OCI-M2 (cell line): Measurements from ENCODE around the gene SYK.
"Not testable (repeated sequence)": the region's sequence is repeated elsewhere in the genome, so short reads cannot be mapped to it uniquely, and the experiment has no call there.

Experiments
- DNase-seq: peaks from one replicate; lab custom pipeline; 2025; ENCODE audit not compliant: unreplicated experiment; lab: John Stamatoyannopoulos, UW

SYK gene

GRCh38 chr9:90872835-90873294, 71.2 kb downstream of the SYK start:
- DNase-seq = no peak

- DNase-seq = no peak
These were observed 71.8 kb downstream of the SYK start for GRCh38 chr9:90873422-90873821.

- no peak for DNase-seq
These were observed 72.6 kb downstream of the SYK start for GRCh38 chr9:90874194-90874593.

GRCh38 chr9:90878562-90878961, 76.9 kb downstream of the SYK start:
- DNase-seq = no peak

- no peak for DNase-seq
These were observed 78.4 kb downstream of the SYK start for GRCh38 chr9:90880066-90880465.

- no peak for DNase-seq
These were observed 79.0 kb downstream of the SYK start for GRCh38 chr9:90880669-90881068.

GRCh38 chr9:90881648-90882047, 80.0 kb downstream of the SYK start:
- DNase-seq = no peak

GRCh38 chr9:90882991-90883600, 81.5 kb downstream of the SYK start:
- DNase-seq = no peak

- DNase-seq = no peak
These were observed 82.0 kb downstream of the SYK start for GRCh38 chr9:90883661-90884060.

- DNase-seq = no peak
These were observed 82.6 kb downstream of the SYK start for GRCh38 chr9:90884178-90884577.

- not testable (repeated sequence) for DNase-seq
These were observed 85.2 kb downstream of the SYK start for GRCh38 chr9:90886868-90887267.

- DNase-seq = no peak
These were observed 87.3 kb downstream of the SYK start for GRCh38 chr9:90888941-90889340.

- no peak for DNase-seq
These were observed 88.7 kb downstream of the SYK start for GRCh38 chr9:90890146-90890810.

- no peak for DNase-seq
These were observed 89.9 kb downstream of the SYK start for GRCh38 chr9:90891308-90892040.

GRCh38 chr9:90892918-90893317, 91.3 kb downstream of the SYK start:
- DNase-seq = no peak

- no peak for DNase-seq
These were observed 92.1 kb downstream of the SYK start for GRCh38 chr9:90893706-90894105.

GRCh38 chr9:90894986-90895687, 93.5 kb downstream of the SYK start:
- no peak for DNase-seq

GRCh38 chr9:90895786-90896185, 94.2 kb downstream of the SYK start:
- no peak for DNase-seq

- no peak for DNase-seq
These were observed 94.6 kb downstream of the SYK start for GRCh38 chr9:90896231-90896630.

GRCh38 chr9:90898228-90898627, 96.6 kb downstream of the SYK start:
- no peak for DNase-seq

- no peak for DNase-seq
These were observed 97.7 kb downstream of the SYK start for GRCh38 chr9:90899287-90899686.

GRCh38 chr9:90900130-90900529, 98.5 kb downstream of the SYK start:
- DNase-seq = no peak
